Left renal cortex interstitium (tissue), 4 donors: ENCODE measurements around the gene OR51G2. TPM values are rescaled to one million over a fixed set of nuclear protein-coding genes. Genes with fewer than 3 reads are reported as not detected.
"Not testable (repeated sequence)": the region's sequence is repeated elsewhere in the genome, so short reads cannot be mapped to it uniquely, and the experiment has no call there.

Source experiments
- DNase-seq, 4 donors: peaks; one replicate each; pipeline ENCODE4 v3.0.0-alpha.2; 2013; ENCODE audit warnings: low read depth in 4 of 4, low spot score in 2 of 4, missing footprints in 1 of 4
- polyA plus RNA-seq, 4 donors: library from polyadenylated mRNA; unstranded; fragments of 120-200 nt; gene quantifications; one replicate each; pipeline ENCODE4 v1.2.1, GENCODE V29; 2013; ENCODE audit not compliant: insufficient read length in 4 of 4

Gene OR51G2
- polyA plus RNA-seq, result not detected

- DNase-seq, result no peak
Observed at GRCh38 chr11:4919250-4919649, at the start of gene OR51G2. OR51G2 (minus strand) TSS chr11:4919350; CDS start chr11:4915663, 3,687 bp downstream.

GRCh38 chr11:4962816-4963215, 43.7 kb upstream of the OR51G2 start:
- no peak for DNase-seq

GRCh38 chr11:4960877-4961276, 41.7 kb upstream of the OR51G2 start:
- no peak for DNase-seq

- no peak for DNase-seq
Observed at GRCh38 chr11:4957396-4957795, 38.2 kb upstream of the OR51G2 start.

- not testable (repeated sequence) for DNase-seq
Observed at GRCh38 chr11:4955613-4956012, 36.5 kb upstream of the OR51G2 start, which contains the start of gene OR51A2. OR51A2 (minus strand) TSS chr11:4955713; CDS start chr11:4955713, 0 bp downstream.

GRCh38 chr11:4947505-4947904, 28.4 kb upstream of the OR51G2 start, which contains the start of gene OR51A4:
OR51A4 (minus strand) TSS chr11:4947605; CDS start chr11:4947100, 505 bp downstream.
- no peak for DNase-seq

GRCh38 chr11:4936745-4937144, 17.6 kb upstream of the OR51G2 start:
- no peak for DNase-seq

GRCh38 chr11:4932751-4933150, 13.6 kb upstream of the OR51G2 start:
- no peak for DNase-seq

GRCh38 chr11:4926608-4927007, 7.5 kb upstream of the OR51G2 start:
- DNase-seq, result no peak

GRCh38 chr11:4924239-4924638, 5.1 kb upstream of the OR51G2 start, which contains the start of gene OR51G1:
OR51G1 (minus strand) TSS chr11:4924339; CDS start chr11:4924339, 0 bp downstream.
- DNase-seq, result no peak

GRCh38 chr11:4922304-4922703, 3.2 kb upstream of the OR51G2 start:
- DNase-seq, result no peak

- no peak for DNase-seq
Observed at GRCh38 chr11:4921796-4922195, 2.6 kb upstream of the OR51G2 start.

- peak in 1 of 4 donors; percentile 2 for DNase-seq
Observed at GRCh38 chr11:4916581-4916980, 2.6 kb downstream of the OR51G2 start.

GRCh38 chr11:4903484-4903883, 15.7 kb downstream of the OR51G2 start, which contains the start of gene OR51A7:
OR51A7 (plus strand) TSS chr11:4903783; CDS start chr11:4907370, 3,587 bp downstream.
- no peak for DNase-seq

GRCh38 chr11:4891996-4892640, 27.0 kb downstream of the OR51G2 start:
- no peak for DNase-seq

- DNase-seq, result no peak
Observed at GRCh38 chr11:4890279-4890678, 28.9 kb downstream of the OR51G2 start.

GRCh38 chr11:4887591-4887990, 31.6 kb downstream of the OR51G2 start:
- no peak for DNase-seq

- DNase-seq, result no peak
Observed at GRCh38 chr11:4886186-4886585, 33.0 kb downstream of the OR51G2 start.

- no peak for DNase-seq
Observed at GRCh38 chr11:4884361-4884760, 34.8 kb downstream of the OR51G2 start.

- no peak for DNase-seq
Observed at GRCh38 chr11:4882543-4882942, 36.6 kb downstream of the OR51G2 start.

GRCh38 chr11:4881860-4882500, 37.2 kb downstream of the OR51G2 start, which contains the start of gene OR51T1:
OR51T1 (plus strand) TSS chr11:4881900; CDS start chr11:4881900, 0 bp downstream.
- DNase-seq, result peak in 1 of 4 donors; percentile 13

GRCh38 chr11:4881188-4881587, 38.0 kb downstream of the OR51G2 start:
- DNase-seq, result no peak
